ENCODE measurements around the gene MRPS22. TPM values are rescaled to one million over a fixed set of nuclear protein-coding genes. Genes with fewer than 3 reads are reported as not detected.

MRPS22 gene
- total and polyA plus RNA-seq, 2 of the 13 experiments (the other 11 are each of a cell fraction or from before 2014, with no cell fraction given), result 52.7 to 113 TPM

- peaks cover 4% of the 10 kb centered on the region; the same call in 1 of the 2 replicates for H3K4me1 ChIP-seq (ENCODE audit: insufficient read depth, low read length)
- H3K27me3 ChIP-seq (ENCODE audit: control insufficient read depth in 1 of 2, insufficient read depth in 2 of 2, low read length in 2 of 2), result peaks cover 6 to 24% of the 10 kb centered on the region in 2 experiments; a peak in 4 of 5 replicates
- H3K36me3 ChIP-seq (replicated peaks in 1 of 2; ENCODE audit: control insufficient read depth in 1 of 2, insufficient read depth in 2 of 2, low read length in 2 of 2), result no peaks in the 10 kb centered on the region
- DNase-seq (ENCODE audit: low spot score), result no peak
- no peaks in the 10 kb centered on the region for H3K9me3 ChIP-seq (ENCODE audit: low read length)
- no peak for FAIRE-seq
- in situ Hi-C loops (cut with HindIII; ENCODE audit: extremely low pct_ligation_motif_present, low pct_unique_long_range_greater_than_20kb) (loop anchor here (5.0 kb wide), 2 partner anchors 213 to 388 kb away; no protein-coding TSS in a partner anchor), intact Hi-C loops (cut with micrococcal nuclease; ENCODE audit: unreplicated experiment) (loop anchor here (10.0 kb wide), 1 partner anchor 121 kb away; no protein-coding TSS in a partner anchor)
- no peak overlapping the region for H3K9ac ChIP-seq (ENCODE audit: insufficient read depth, low read depth, low read length)
- ChIA-PET CTCF (ENCODE audit: low intra/inter-chr PET ratio, low total read pairs) (interaction anchor here (1.7 kb wide), 1 partner anchor 213 kb away, joined by 5 read pairs; no protein-coding TSS in a partner anchor), POLR2A (no interaction called here)
- no peak overlapping the region for H2AFZ ChIP-seq (ENCODE audit: low read length)
- TF ChIP-seq SETDB1 (CRISPR knock-in tag; IDR thresholded peaks at IDR 0.05; ENCODE audit: borderline replicate concordance), result no peak
- no peak for TF ChIP-seq SCMH1 (CRISPR knock-in tag; IDR thresholded peaks at IDR 0.05; ENCODE audit: borderline replicate concordance)
- TF ChIP-seq NCOA5 (CRISPR knock-in tag; IDR thresholded peaks at IDR 0.05), result no peak
- TF ChIP-seq ZNF704 (CRISPR knock-in tag; IDR thresholded peaks at IDR 0.05; ENCODE audit: borderline replicate concordance), result no peak
- no peak for TF ChIP-seq SNAPC2 (CRISPR knock-in tag; IDR thresholded peaks at IDR 0.05)
- no peak overlapping the region for H3K4me3 ChIP-seq (replicated peaks in 1 of 3; ENCODE audit: insufficient read depth in 1 of 3, low read depth in 2 of 3, low read length in 3 of 3)
- no peaks in the 10 kb centered on the region for H4K20me1 ChIP-seq (ENCODE audit: insufficient read depth, low read length)
- H3K79me2 ChIP-seq (ENCODE audit: insufficient read depth, low read length), result no peaks in the 10 kb centered on the region
- no TSS peak for BruUV-seq (replicated peaks)
- H3K4me2 ChIP-seq (ENCODE audit: low read depth, low read length), result no peak overlapping the region
- WGBS (ENCODE audit: low lambda C conversion rate), result no CpG with 5 or more reads among the region's 3 CpGs
- no peak for ATAC-seq
- no peak overlapping the region for H3K27ac ChIP-seq (ENCODE audit: extremely low read length, insufficient read depth, low read length)
These were observed 18.3 kb upstream of the MRPS22 start for GRCh38 chr3:139325551-139325950.

- TF ChIP-seq ZBTB7A (CRISPR knock-in tag; IDR thresholded peaks at IDR 0.05) (no peak), ZNF547 (CRISPR knock-in tag; IDR thresholded peaks at IDR 0.05) (no peak), ERF (CRISPR knock-in tag; IDR thresholded peaks at IDR 0.05) (no peak), MZF1 (CRISPR knock-in tag; IDR thresholded peaks at IDR 0.05; ENCODE audit: borderline replicate concordance) (no peak), ARID5B (CRISPR knock-in tag; IDR thresholded peaks at IDR 0.05) (no peak), RFXANK (CRISPR knock-in tag; IDR thresholded peaks at IDR 0.05) (no peak)
- no TSS peak for BruUV-seq (replicated peaks)
- no peaks in the 10 kb centered on the region for H3K79me2 ChIP-seq (ENCODE audit: insufficient read depth, low read length)
- no peak for FAIRE-seq
- 59% methylated on average over 5 of the region's 5 CpGs for WGBS (ENCODE audit: low lambda C conversion rate)
- POLR2A ChIA-PET, result no interaction called here
- H3K36me3 ChIP-seq (replicated peaks in 1 of 2; ENCODE audit: control insufficient read depth in 1 of 2, insufficient read depth in 2 of 2, low read length in 2 of 2), result no peaks in the 10 kb centered on the region
- H3K4me3 ChIP-seq (replicated peaks in 1 of 3; ENCODE audit: insufficient read depth in 1 of 3, low read depth in 2 of 3, low read length in 3 of 3), result no peak overlapping the region
- no peaks in the 10 kb centered on the region for H3K9me3 ChIP-seq (ENCODE audit: low read length)
- peaks cover 4% of the 10 kb centered on the region; the same call in 1 of the 2 replicates for H3K4me1 ChIP-seq (ENCODE audit: insufficient read depth, low read length)
- H2AFZ ChIP-seq (ENCODE audit: low read length), result no peak overlapping the region
- no peak for DNase-seq (ENCODE audit: low spot score)
- no peak overlapping the region for H3K27ac ChIP-seq (ENCODE audit: extremely low read length, insufficient read depth, low read length)
- CTCF ChIA-PET (ENCODE audit: low intra/inter-chr PET ratio, low total read pairs), result interaction anchor here (1.7 kb wide), 1 partner anchor 214 kb away, joined by 5 read pairs; no protein-coding TSS in a partner anchor
- intact Hi-C loops (cut with micrococcal nuclease; ENCODE audit: unreplicated experiment), result loop anchor here (2.0 to 10.0 kb wide), 2 partner anchors 41 to 121 kb away; no protein-coding TSS in a partner anchor
- no peak overlapping the region for H3K9ac ChIP-seq (ENCODE audit: insufficient read depth, low read depth, low read length)
- H3K27me3 ChIP-seq (ENCODE audit: control insufficient read depth in 1 of 2, insufficient read depth in 2 of 2, low read length in 2 of 2), result peaks cover 6 to 28% of the 10 kb centered on the region in 2 experiments; a peak in 4 of 5 replicates
- in situ Hi-C loops (cut with HindIII; ENCODE audit: extremely low pct_ligation_motif_present, low pct_unique_long_range_greater_than_20kb), result loop anchor here (5.0 kb wide), 2 partner anchors 214 to 389 kb away; no protein-coding TSS in a partner anchor
- no peaks in the 10 kb centered on the region for H4K20me1 ChIP-seq (ENCODE audit: insufficient read depth, low read length)
- ATAC-seq, result no peak
- no peak overlapping the region for H3K4me2 ChIP-seq (ENCODE audit: low read depth, low read length)
These were observed 17.7 kb upstream of the MRPS22 start for GRCh38 chr3:139326131-139326530.

Measured in HepG2 (cell line).